Measurements from ENCODE around the gene CLIP3. TPM values are rescaled to one million over a fixed set of nuclear protein-coding genes. Genes with fewer than 3 reads are reported as not detected.

CLIP3 gene
- polyA plus RNA-seq, 1 donor (not counting 4 experiments of a cell fraction or from before 2014, with no cell fraction given), result 0.38 TPM

GRCh38 chr19:35995048-35995993 lies 37.4 kb downstream of the CLIP3 start, which contains the start of gene SDHAF1:
SDHAF1 (plus strand) TSS chr19:35995188; CDS start chr19:35995275, 87 bp downstream.
- FAIRE-seq, result peak; percentile 80
- dilution Hi-C loops (cut with MboI; ENCODE audit: extremely low pct_ligation_motif_present, low sequenced_read_pairs), result no loop called here
- H2AFZ ChIP-seq (ENCODE audit: control insufficient read depth, low read length), result peak within 1 kb of the TSS; percentile 98
- no peaks in the 10 kb centered on the region for H4K20me1 ChIP-seq (ENCODE audit: control insufficient read depth, extremely low read depth, insufficient read depth, low read length)
- H3K4me2 ChIP-seq (ENCODE audit: control insufficient read depth, extremely low read depth, insufficient read depth, low read depth, low read length), result peak within 1 kb of the TSS; percentile 95
- peak within 1 kb of the TSS; percentile 68 for H3K9ac ChIP-seq (ENCODE audit: control insufficient read depth, extremely low read depth, insufficient read depth, low read length)
- no peaks in the 10 kb centered on the region for H3K9me1 ChIP-seq (ENCODE audit: control insufficient read depth, extremely low read depth, insufficient read depth, low read length)
- no peaks in the 10 kb centered on the region for H3K27me3 ChIP-seq (ENCODE audit: control insufficient read depth, extremely low read depth, insufficient read depth, low read length)
- H3K79me2 ChIP-seq (ENCODE audit: control insufficient read depth, insufficient read depth, low read length), result peaks cover 20% of the 10 kb centered on the region
- peak within 1 kb of the TSS; percentile 70 to 87 (median 77) for H3K4me3 ChIP-seq (ENCODE audit: control insufficient read depth in 2 of 3, extremely low read depth in 1 of 3, insufficient read depth in 2 of 3, low read depth in 1 of 3, low read length in 3 of 3)
- peak within 1 kb of the TSS; percentile 60 for H3K27ac ChIP-seq (ENCODE audit: control insufficient read depth, insufficient read depth, low read length)
- DNase-seq (ENCODE audit: low read depth, low spot score), result peak; percentile 42
- H3K36me3 ChIP-seq (ENCODE audit: control insufficient read depth in 2 of 2, extremely low read depth in 1 of 2, insufficient read depth in 2 of 2, low read length in 2 of 2), result peaks cover 3 to 4% of the 10 kb centered on the region in 2 experiments
- no peaks in the 10 kb centered on the region for H3K9me3 ChIP-seq (ENCODE audit: control insufficient read depth, low read depth, low read length)
- H3K4me1 ChIP-seq (ENCODE audit: control insufficient read depth, extremely low read depth, insufficient read depth, low read length), result peaks cover 24% of the 10 kb centered on the region
- TF ChIP-seq CTCF (optimal IDR thresholded peaks at IDR 0.05 in 1 of 3, IDR thresholded peaks at IDR 0.05 in 1 of 3, conservative IDR thresholded peaks at IDR 0.05 in 1 of 3; ENCODE audit: extremely low read depth in 1 of 3, insufficient read depth in 2 of 3, low read length in 3 of 3), result no peak
- TF ChIP-seq EZH2 (IDR thresholded peaks at IDR 0.05; ENCODE audit: low read length), result no peak

- Histone ChIP-seq H3K4me3 (ENCODE audit: control insufficient read depth in 2 of 3, extremely low read depth in 1 of 3, insufficient read depth in 2 of 3, low read depth in 1 of 3, low read length in 3 of 3) (peak overlapping the region in 2 of 3 experiments; percentile 70 to 77), H3K9me3 (ENCODE audit: control insufficient read depth, low read depth, low read length) (no peaks in the 10 kb centered on the region), H3K4me2 (ENCODE audit: control insufficient read depth, extremely low read depth, insufficient read depth, low read depth, low read length) (peak overlapping the region; percentile 95), H3K9ac (ENCODE audit: control insufficient read depth, extremely low read depth, insufficient read depth, low read length) (peak overlapping the region; percentile 15), H3K36me3 (ENCODE audit: control insufficient read depth in 2 of 2, extremely low read depth in 1 of 2, insufficient read depth in 2 of 2, low read length in 2 of 2) (peaks cover 3 to 4% of the 10 kb centered on the region in 2 experiments), H2AFZ (ENCODE audit: control insufficient read depth, low read length) (peak overlapping the region; percentile 26), H3K27me3 (ENCODE audit: control insufficient read depth, extremely low read depth, insufficient read depth, low read length) (no peaks in the 10 kb centered on the region), H3K27ac (ENCODE audit: control insufficient read depth, insufficient read depth, low read length) (peak overlapping the region; percentile 31), H4K20me1 (ENCODE audit: control insufficient read depth, extremely low read depth, insufficient read depth, low read length) (no peaks in the 10 kb centered on the region), H3K9me1 (ENCODE audit: control insufficient read depth, extremely low read depth, insufficient read depth, low read length) (no peaks in the 10 kb centered on the region), H3K4me1 (ENCODE audit: control insufficient read depth, extremely low read depth, insufficient read depth, low read length) (peaks cover 24% of the 10 kb centered on the region), H3K79me2 (ENCODE audit: control insufficient read depth, insufficient read depth, low read length) (peaks cover 20% of the 10 kb centered on the region)
- DNase-seq (ENCODE audit: low read depth, low spot score) (no peak), FAIRE-seq (no peak)
- TF ChIP-seq CTCF (optimal IDR thresholded peaks at IDR 0.05 in 1 of 3, IDR thresholded peaks at IDR 0.05 in 1 of 3, conservative IDR thresholded peaks at IDR 0.05 in 1 of 3; ENCODE audit: extremely low read depth in 1 of 3, insufficient read depth in 2 of 3, low read length in 3 of 3) (peak in 1 of 3 experiments; percentile 7), EZH2 (IDR thresholded peaks at IDR 0.05; ENCODE audit: low read length) (no peak)
- dilution Hi-C loops (cut with MboI; ENCODE audit: extremely low pct_ligation_motif_present, low sequenced_read_pairs), result no loop called here
Measured at GRCh38 chr19:35993923-35994598, 38.6 kb downstream of the CLIP3 start.

All from keratinocyte (primary cell).